Skeletal muscle tissue (tissue), 4 donors: Measurements from ENCODE around the gene UROC1. TPM values are rescaled to one million over a fixed set of nuclear protein-coding genes. Genes with fewer than 3 reads are reported as not detected.

Experiments used
- H3K27ac ChIP-seq: one replicate; pipeline ENCODE4 v1.7.0; 2013; ENCODE audit warnings: mild to moderate bottlenecking, low read depth, low read length, inconsistent platforms
- H3K27me3 ChIP-seq, 3 donors: one replicate each; pipeline ENCODE4 v1.7.0; 2013; ENCODE audit warnings: low read length in 3 of 3; ENCODE audit not compliant: control insufficient read depth in 3 of 3, insufficient read depth in 3 of 3
- H3K36me3 ChIP-seq, 3 donors: one replicate each; pipeline ENCODE4 v1.7.0; 2013; ENCODE audit warnings: low read length in 3 of 3; ENCODE audit not compliant: control insufficient read depth in 3 of 3, insufficient read depth in 3 of 3
- H3K4me1 ChIP-seq, 3 donors: one replicate each; pipeline ENCODE4 v1.7.0; 2013; ENCODE audit warnings: low read length in 3 of 3, mild to moderate bottlenecking in 3 of 3; ENCODE audit not compliant: control insufficient read depth in 3 of 3, insufficient read depth in 3 of 3
- H3K4me3 ChIP-seq, 3 donors: one replicate each; pipeline ENCODE4 v1.7.0; 2013; ENCODE audit warnings: low read length in 3 of 3
- H3K9ac ChIP-seq, 3 donors: one replicate each; pipeline ENCODE4 v1.7.0; 2013; ENCODE audit warnings: low read length in 3 of 3, mild to moderate bottlenecking in 3 of 3, moderate library complexity in 2 of 3, low read depth in 1 of 3
- H3K9me3 ChIP-seq, 3 donors: one replicate each; pipeline ENCODE4 v1.7.0; 2013; ENCODE audit warnings: low read length in 3 of 3; ENCODE audit not compliant: control insufficient read depth in 3 of 3
- total RNA-seq: library from RNA; depleted of rRNA; stranded (reverse); fragments of >200 nt; gene quantifications from one replicate; pipeline ENCODE4 v1.2.3, GENCODE V29; 2014
- donor health status: Osteomylitis.

Gene UROC1
- total RNA-seq, 1 donor from 2014 or later = not detected

DNA sequence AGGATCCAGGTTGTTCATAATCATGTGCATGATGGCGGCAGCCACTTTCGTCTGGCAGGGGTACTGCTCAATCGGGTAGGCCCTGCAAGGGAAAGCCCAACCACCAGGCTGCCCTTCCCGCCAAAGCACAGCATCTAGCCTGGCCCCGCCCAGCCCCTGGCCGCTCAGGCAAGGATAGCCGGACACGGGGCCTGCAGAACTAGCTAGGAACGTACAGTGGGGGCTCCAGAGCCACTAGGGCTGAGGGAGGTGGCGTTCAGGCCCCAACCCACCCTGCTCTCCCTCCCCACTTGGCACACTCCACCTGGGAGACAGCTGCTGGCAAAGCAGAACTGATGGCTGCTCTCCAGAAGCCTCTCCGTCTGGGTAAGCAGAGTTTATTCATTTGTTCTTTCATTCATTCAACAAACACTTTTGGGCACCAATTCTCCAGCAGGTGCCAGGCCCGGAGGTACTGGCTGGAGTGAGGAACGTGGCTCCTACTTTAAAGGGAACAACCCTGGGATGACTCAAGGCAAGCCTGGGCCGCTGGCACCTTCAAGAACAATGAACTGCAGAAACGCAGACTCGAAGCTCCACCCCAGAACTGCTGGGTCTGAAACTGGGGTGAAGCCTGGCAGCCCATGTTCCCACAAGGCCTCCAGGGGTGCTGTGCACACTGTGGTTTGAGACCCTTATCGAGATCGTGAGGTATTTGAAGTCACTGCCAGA is 7.8 kb downstream of the UROC1 start:
- Histone ChIP-seq H3K4me1 (peaks cover 0 to 11% (median 2%) of the 10 kb centered on the region in 3 donors), H3K9me3 (no peaks in the 10 kb centered on the region), H3K27ac (no peak overlapping the region), H3K4me3 (no peak overlapping the region), H3K36me3 (no peaks in the 10 kb centered on the region), H3K9ac (no peak overlapping the region), H3K27me3 (peaks cover 0 to 4% (median 0%) of the 10 kb centered on the region in 3 donors)

DNA sequence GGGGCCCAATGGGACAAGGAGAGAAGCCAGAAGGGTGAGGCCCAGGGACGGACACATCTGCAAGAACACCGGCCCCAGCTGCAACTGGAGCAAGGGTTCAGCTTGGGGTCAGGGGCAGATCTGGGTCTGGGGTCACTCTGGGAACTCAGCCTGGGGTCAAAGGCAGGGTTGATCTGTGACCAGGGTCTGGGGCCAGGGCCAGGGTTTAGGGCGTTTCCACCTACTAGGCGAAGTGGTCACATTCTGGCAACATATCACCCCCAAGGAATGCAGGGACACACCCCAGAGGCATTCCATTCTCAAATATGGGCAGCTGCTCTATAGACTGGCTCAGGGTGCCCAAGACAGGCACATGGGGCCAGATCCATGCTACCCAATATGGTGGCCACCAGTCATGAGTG is 9.0 kb downstream of the UROC1 start:
- H3K9ac ChIP-seq = no peak overlapping the region
- H3K9me3 ChIP-seq = no peaks in the 10 kb centered on the region
- H3K27ac ChIP-seq = no peak overlapping the region
- H3K4me1 ChIP-seq = peaks cover 0 to 11% (median 2%) of the 10 kb centered on the region in 3 donors
- no peak overlapping the region for H3K4me3 ChIP-seq
- peaks cover 0 to 9% (median 0%) of the 10 kb centered on the region in 3 donors for H3K27me3 ChIP-seq
- H3K36me3 ChIP-seq = no peaks in the 10 kb centered on the region

DNA sequence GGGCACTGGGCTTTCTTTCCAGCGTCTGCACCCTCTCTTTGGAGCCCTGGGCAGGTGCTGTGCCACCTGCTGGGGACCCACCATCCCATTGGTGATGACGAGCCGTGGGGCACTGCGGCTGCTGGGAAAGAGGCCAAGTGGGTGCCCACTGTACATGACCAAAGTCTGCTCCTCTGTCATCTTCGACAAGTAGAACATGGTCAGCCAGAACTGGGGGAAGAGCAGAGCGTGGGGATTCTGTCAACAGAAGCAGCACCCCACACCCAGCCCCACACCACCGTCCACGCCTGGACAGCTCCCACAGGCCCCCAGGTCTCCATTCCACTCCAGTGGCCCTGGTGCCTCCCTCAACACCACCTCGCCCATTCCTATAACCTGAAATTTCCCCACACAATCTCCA is 9.7 kb downstream of the UROC1 start:
- H3K9me3 ChIP-seq = no peaks in the 10 kb centered on the region
- no peak overlapping the region for H3K27ac ChIP-seq
- H3K27me3 ChIP-seq = peaks cover 0 to 9% (median 0%) of the 10 kb centered on the region in 3 donors
- no peak overlapping the region for H3K4me3 ChIP-seq
- peaks cover 0 to 4% (median 2%) of the 10 kb centered on the region in 3 donors for H3K4me1 ChIP-seq
- no peaks in the 10 kb centered on the region for H3K36me3 ChIP-seq
- H3K9ac ChIP-seq = no peak overlapping the region

DNA sequence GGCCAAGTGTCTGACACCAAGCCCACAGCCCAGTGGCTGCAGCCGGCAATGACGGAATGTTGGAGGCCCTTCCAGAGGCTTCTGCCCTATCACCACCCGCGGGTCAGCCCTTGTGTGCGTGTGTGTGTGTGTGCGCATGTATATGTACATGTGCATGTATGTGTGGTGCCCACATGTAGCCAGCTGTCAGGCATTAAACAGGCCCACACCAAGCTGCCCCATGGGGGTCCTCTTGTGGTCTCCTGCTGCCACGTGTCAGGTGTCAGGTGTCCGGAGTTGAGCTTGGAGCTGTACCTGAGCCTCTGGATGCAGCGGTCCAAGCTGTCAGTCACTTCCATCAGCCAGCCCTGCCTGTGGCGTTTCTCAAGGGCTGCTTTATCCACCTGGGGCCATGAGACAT is 13.9 kb downstream of the UROC1 start:
- H3K4me3 ChIP-seq = no peak overlapping the region

DNA sequence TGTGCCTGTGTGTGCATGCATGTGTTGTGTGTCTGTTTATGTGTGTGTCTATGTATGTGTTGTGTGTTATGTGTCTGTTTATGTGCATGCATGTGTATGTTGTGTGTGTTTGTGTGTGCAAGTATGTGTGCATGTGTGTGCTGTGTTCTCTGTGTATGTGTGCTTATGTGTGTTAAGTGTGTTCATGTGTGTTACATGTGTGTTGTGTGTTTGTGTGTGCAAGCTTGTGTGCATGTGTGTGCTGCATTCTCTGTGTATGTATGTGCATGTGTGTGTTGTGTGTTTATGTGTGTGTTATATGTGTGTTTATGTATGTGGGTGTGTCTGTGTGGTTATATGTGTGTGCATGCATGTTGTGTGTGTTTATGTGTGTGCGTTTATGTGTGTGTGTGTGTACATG is 14.9 kb downstream of the UROC1 start:
- Histone ChIP-seq H3K4me3 (no peak overlapping the region), H3K27me3 (peaks cover 0 to 9% (median 0%) of the 10 kb centered on the region in 3 donors), H3K9ac (no peak overlapping the region), H3K27ac (no peak overlapping the region), H3K9me3 (no peaks in the 10 kb centered on the region), H3K36me3 (no peaks in the 10 kb centered on the region), H3K4me1 (no peaks in the 10 kb centered on the region)

More for the DNA sequence above, 13.9 kb downstream of the UROC1 start:
- Histone ChIP-seq H3K9ac (no peak overlapping the region), H3K4me1 (no peaks in the 10 kb centered on the region), H3K36me3 (no peaks in the 10 kb centered on the region), H3K27ac (no peak overlapping the region), H3K9me3 (no peaks in the 10 kb centered on the region), H3K27me3 (peaks cover 0 to 9% (median 0%) of the 10 kb centered on the region in 3 donors)

DNA sequence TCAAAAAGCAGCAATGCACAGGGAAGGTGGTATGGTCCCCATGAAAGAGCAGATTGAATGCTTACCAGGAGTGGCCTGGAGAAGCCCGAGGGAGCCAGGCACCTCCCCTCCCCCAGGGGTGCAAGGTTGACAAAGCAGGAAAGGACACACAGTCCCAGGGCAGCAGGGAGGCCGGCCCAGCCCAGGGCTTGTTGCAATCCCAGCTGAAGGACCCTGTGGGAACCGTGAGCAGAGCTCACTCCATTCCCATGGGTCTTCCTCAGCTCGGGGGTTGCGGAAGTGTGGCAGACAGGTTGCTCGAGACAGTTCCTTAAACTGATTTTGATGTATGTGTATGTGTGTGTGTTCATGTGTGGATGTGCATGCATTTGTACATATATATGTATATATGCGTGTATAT is 15.8 kb downstream of the UROC1 start:
- Histone ChIP-seq H3K36me3 (no peaks in the 10 kb centered on the region), H3K9me3 (no peaks in the 10 kb centered on the region), H3K9ac (no peak overlapping the region), H3K4me1 (no peaks in the 10 kb centered on the region), H3K4me3 (no peak overlapping the region), H3K27ac (no peak overlapping the region), H3K27me3 (peaks cover 0 to 9% (median 0%) of the 10 kb centered on the region in 3 donors)

DNA sequence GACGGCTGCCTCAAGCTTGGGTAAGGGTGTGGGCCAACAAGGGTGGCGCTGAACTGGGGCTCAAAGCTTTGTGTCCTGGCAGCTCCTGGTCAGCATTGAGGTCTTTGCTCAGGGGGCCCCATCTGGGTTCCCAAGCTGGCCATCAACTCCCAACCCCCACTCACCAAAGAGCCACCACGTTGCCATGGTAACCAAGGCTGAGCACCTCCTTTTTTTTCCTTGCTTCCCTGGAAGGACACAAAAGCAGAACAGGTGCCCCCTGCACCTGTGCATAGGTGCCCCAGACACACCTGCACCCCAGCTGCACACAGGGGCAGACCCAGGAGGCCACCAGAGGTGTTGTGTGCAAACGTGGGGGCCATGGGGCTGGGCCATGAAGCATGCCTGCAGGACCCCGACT is 16.5 kb downstream of the UROC1 start:
- no peak overlapping the region for H3K9ac ChIP-seq
- H3K4me3 ChIP-seq = no peak overlapping the region
- no peaks in the 10 kb centered on the region for H3K36me3 ChIP-seq
- no peaks in the 10 kb centered on the region for H3K4me1 ChIP-seq
- no peaks in the 10 kb centered on the region for H3K9me3 ChIP-seq
- H3K27ac ChIP-seq = no peak overlapping the region
- H3K27me3 ChIP-seq = peaks cover 0 to 9% (median 0%) of the 10 kb centered on the region in 3 donors

DNA sequence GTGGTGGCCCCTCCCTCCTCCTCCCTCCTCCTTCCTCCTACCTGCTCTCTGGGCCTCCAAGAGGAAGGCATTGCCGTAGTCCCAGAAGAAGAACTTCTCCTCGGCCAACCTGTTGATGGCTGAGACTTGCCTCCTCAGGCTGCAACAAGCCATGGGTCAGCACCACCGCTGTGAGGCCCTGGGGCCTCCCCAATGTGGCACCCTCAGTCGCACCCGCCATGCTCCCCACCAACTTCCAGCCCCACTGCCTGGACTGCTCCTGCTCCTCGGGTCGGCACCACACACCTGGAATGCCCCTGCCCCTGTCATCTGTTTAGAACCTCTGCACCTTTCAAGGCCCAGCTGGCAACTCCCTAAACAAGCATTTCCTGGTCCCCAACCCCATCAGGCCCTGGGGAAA is 17.6 kb downstream of the UROC1 start:
- Histone ChIP-seq H3K9me3 (no peaks in the 10 kb centered on the region), H3K9ac (no peak overlapping the region), H3K27me3 (peaks cover 0 to 7% (median 0%) of the 10 kb centered on the region in 3 donors), H3K4me1 (no peaks in the 10 kb centered on the region), H3K27ac (no peak overlapping the region), H3K36me3 (no peaks in the 10 kb centered on the region), H3K4me3 (no peak overlapping the region)

DNA sequence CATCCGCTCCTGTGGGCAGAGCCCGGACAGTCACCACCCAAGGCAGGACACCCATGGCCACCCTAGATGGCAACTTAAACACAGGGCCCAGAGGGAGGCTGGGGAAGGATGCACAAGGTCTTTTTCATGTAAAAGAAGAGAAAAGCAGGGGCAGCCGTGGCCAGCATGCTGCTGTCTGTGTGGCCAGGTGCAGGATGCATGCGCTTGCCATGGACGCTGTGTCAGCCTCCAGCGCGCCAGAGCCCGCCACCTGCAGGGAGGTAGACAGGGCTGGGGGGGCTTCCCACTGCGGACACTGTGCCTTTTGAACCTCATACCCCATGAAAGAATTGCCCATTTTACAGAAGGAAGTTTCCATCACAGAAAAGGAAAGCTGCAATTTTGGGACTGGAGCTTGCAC is 18.2 kb downstream of the UROC1 start:
- H3K9me3 ChIP-seq = no peaks in the 10 kb centered on the region
- no peaks in the 10 kb centered on the region for H3K4me1 ChIP-seq
- no peak overlapping the region for H3K4me3 ChIP-seq
- no peak overlapping the region for H3K27ac ChIP-seq
- no peak overlapping the region for H3K9ac ChIP-seq
- peaks cover 0 to 5% (median 0%) of the 10 kb centered on the region in 3 donors for H3K27me3 ChIP-seq
- no peaks in the 10 kb centered on the region for H3K36me3 ChIP-seq

DNA sequence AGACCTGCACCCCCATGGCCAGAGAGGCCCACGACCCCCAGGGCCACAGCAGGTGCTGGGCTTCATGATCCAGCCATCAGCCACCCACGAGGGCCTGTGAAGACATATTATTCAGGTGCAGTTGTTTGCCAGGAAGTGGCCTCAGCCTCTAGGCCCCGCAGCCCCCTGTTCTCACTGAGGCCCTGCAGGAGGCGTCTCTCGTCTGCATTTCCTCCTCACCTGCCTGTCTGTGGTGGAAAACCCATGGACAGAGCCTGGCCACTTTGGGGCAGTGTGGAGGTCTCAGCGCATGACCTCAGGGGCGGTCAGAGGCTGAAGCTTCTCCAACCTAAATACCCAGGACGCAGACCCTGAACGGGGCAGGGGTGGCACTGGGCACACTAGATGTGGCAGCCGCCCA is 18.6 kb downstream of the UROC1 start:
- Histone ChIP-seq H3K36me3 (no peaks in the 10 kb centered on the region), H3K27ac (no peak overlapping the region), H3K9ac (no peak overlapping the region), H3K4me1 (no peaks in the 10 kb centered on the region), H3K9me3 (no peaks in the 10 kb centered on the region), H3K27me3 (peaks cover 0 to 4% (median 0%) of the 10 kb centered on the region in 3 donors), H3K4me3 (no peak overlapping the region)
